Mesothelial cell of epicardium (in vitro differentiated cells): ENCODE results near the gene ZBTB43. TPM values are rescaled to one million over a fixed set of nuclear protein-coding genes. Genes with fewer than 3 reads are reported as not detected.
A peak's percentile ranks its signal among the peaks of the same experiment; 100 is the strongest.

Source experiments
- DNase-seq, 2 experiments: peaks; one replicate each; pipeline ENCODE4 v3.0.0; 2021; ENCODE audit warnings: low spot score in 2 of 2; ENCODE audit not compliant: unreplicated experiment in 2 of 2
- H3K27ac Mint-ChIP-seq: 2 replicates; pipeline ENCODE4 v1.8.0; 2021; ENCODE audit warnings: mixed read lengths
- H3K27me3 Mint-ChIP-seq: 2 replicates; pipeline ENCODE4 v1.8.0; 2021; ENCODE audit warnings: low read depth, mixed read lengths
- H3K36me3 Mint-ChIP-seq: 2 replicates; pipeline ENCODE4 v1.8.0; 2021; ENCODE audit warnings: mixed read lengths
- H3K4me1 Mint-ChIP-seq: 2 replicates; pipeline ENCODE4 v1.8.0; 2021; ENCODE audit warnings: mixed read lengths
- H3K4me3 Mint-ChIP-seq: 2 replicates; pipeline ENCODE4 v1.8.0; 2021; ENCODE audit warnings: mild to moderate bottlenecking, moderate library complexity, mixed read lengths
- H3K9me3 Mint-ChIP-seq: 2 replicates; pipeline ENCODE4 v1.8.0; 2021; ENCODE audit warnings: mixed read lengths
- total RNA-seq: library from RNA; stranded (reverse); gene quantifications from 3 replicates; pipeline ENCODE4 v1.2.1, GENCODE V29; 2021
- TF ChIP-seq, protein P1 (sequence below): fragments of 200-600 bp; sonication (generic); IDR thresholded peaks from one replicate; pipeline ENCODE4 v1.5.0; 2021; ENCODE audit warnings: antibody characterized with exemption; ENCODE audit not compliant: unreplicated experiment

Gene ZBTB43
- total RNA-seq, 1 donor from 2014 or later, result 21.4 TPM

DNA sequence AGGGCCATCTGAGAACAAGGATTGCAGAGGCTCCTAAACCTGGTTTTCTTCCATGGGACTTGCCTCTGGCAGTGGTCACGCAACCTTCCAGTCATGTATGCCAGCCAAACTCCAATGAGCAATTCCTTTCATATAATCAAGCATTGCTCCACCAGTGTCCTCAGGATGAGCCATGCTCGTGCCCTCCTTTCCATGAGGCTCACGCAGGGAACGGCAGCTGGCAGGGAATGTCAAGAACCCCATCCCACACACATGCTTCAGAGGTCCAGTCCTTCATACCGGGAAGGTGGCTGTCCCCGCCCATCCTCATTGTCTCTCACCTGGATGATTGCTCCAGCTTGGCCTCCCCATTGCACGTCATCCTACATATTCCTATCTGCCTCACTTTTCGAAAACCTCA lies 42.2 kb downstream of the ZBTB43 start:
- no peak for DNase-seq
- H3K27ac Mint-ChIP-seq, result no peak overlapping the region
- H3K9me3 Mint-ChIP-seq, result no peaks in the 10 kb centered on the region

DNA sequence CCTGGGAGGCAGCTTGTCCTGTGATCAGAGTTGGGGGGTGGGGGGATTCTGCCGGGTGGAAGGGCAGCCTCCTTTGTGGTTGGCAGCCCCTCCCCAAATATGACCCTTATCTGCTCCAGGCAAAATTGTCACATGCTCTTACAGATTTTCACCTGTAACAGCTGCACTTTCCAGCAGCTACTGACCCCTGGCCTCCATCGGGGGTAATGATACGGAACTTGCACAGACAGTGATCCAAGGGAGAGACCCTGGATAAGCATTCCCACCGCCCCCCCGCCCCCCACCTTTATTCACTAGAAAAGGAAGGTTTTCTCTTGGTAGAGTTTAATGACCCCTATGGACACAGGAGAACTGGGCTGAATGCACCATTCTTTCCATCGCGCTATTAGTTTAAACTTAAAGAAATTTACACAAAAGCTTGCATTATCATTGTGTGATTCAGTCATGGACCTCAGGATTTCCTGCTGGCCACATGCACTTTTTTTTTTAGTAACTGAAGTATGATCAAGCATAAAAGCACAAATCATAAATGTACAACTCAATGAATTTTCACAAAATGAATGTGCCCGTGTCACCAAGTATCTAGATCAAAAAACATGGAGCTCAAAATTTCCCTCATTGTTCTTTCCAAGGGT lies 44.9 kb downstream of the ZBTB43 start:
- no peaks in the 10 kb centered on the region for H3K27me3 Mint-ChIP-seq
- peaks cover 11% of the 10 kb centered on the region for H3K4me1 Mint-ChIP-seq
- DNase-seq, result no peak
- no peaks in the 10 kb centered on the region for H3K9me3 Mint-ChIP-seq
- H3K4me3 Mint-ChIP-seq, result no peak overlapping the region
- H3K27ac Mint-ChIP-seq, result no peak overlapping the region
- TF ChIP-seq, protein P1, sequence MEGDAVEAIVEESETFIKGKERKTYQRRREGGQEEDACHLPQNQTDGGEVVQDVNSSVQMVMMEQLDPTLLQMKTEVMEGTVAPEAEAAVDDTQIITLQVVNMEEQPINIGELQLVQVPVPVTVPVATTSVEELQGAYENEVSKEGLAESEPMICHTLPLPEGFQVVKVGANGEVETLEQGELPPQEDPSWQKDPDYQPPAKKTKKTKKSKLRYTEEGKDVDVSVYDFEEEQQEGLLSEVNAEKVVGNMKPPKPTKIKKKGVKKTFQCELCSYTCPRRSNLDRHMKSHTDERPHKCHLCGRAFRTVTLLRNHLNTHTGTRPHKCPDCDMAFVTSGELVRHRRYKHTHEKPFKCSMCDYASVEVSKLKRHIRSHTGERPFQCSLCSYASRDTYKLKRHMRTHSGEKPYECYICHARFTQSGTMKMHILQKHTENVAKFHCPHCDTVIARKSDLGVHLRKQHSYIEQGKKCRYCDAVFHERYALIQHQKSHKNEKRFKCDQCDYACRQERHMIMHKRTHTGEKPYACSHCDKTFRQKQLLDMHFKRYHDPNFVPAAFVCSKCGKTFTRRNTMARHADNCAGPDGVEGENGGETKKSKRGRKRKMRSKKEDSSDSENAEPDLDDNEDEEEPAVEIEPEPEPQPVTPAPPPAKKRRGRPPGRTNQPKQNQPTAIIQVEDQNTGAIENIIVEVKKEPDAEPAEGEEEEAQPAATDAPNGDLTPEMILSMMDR, result no peak
- no peaks in the 10 kb centered on the region for H3K36me3 Mint-ChIP-seq

More for the DNA sequence above, 42.2 kb downstream of the ZBTB43 start:
- Mint-ChIP-seq H3K4me3 (no peak overlapping the region), H3K4me1 (peaks cover 21% of the 10 kb centered on the region), H3K27me3 (no peaks in the 10 kb centered on the region), H3K36me3 (no peaks in the 10 kb centered on the region)
- TF ChIP-seq, protein P1, result no peak

DNA sequence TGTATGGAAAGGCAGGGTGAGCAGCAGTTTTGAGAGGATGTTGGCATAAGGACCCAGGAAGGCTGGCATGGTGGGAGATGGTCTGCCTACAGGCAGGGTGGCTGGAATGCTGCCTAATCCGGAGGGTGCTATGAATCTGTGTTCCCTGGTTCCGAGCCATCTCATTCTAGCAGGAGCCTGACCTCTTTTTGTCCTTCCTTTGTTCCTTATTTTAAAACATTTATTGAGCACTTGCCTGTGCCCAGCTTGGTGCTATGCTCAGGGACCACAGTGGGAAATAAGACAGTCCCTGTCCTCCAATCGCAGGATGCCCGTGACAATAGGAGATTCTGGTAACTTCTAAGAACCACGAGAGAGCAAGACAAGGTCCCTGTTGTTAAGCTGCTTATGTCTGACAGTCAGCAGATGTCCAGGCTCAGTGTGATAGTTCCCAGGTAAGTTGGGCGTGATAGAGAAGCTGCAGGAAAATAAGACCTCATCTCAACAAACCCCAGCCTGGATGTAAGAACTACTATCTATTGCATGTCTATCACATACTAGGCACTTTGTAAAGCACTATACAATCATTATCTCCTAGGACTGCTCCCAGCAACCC lies 46.5 kb downstream of the ZBTB43 start:
- Mint-ChIP-seq H3K27ac (no peak overlapping the region), H3K4me3 (no peak overlapping the region), H3K4me1 (peaks cover 21% of the 10 kb centered on the region), H3K27me3 (peaks cover 6% of the 10 kb centered on the region), H3K9me3 (no peaks in the 10 kb centered on the region), H3K36me3 (no peaks in the 10 kb centered on the region)
- no peak for DNase-seq
- TF ChIP-seq, protein P1, result no peak

DNA sequence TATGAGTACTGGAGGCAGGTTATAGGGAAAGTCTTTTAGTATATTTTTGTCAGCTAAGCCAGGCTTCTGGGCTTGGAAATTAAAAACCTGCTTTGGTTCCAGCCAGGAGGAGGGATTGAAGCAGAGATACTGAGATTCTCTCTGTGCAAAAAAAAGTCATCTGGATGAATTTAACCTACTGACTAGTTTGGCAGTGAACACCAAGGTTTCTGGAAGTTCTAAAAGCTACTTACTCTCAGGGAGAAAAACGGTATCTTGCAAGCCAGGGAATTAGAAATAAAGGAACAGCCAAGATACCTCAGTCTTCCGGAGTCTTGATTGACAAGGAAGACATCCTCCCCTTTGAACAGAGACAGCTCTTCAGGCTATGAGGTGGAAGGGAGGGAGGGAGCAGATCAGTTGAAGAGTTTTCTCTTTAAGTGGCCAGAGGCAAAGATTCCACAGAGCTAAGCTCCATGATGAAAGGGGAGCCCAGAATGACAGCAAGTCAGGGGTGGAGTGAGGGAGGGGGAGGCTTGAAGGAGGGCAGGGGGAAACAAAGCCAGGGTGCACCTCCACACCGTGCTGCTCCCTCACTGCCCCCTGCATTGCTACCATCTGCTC lies 47.3 kb downstream of the ZBTB43 start:
- Mint-ChIP-seq H3K4me1 (peaks cover 21% of the 10 kb centered on the region), H3K4me3 (no peak overlapping the region), H3K27me3 (peaks cover 7% of the 10 kb centered on the region), H3K27ac (no peak overlapping the region), H3K9me3 (no peaks in the 10 kb centered on the region), H3K36me3 (no peaks in the 10 kb centered on the region)
- TF ChIP-seq, protein P1, result no peak
- DNase-seq, result no peak

DNA sequence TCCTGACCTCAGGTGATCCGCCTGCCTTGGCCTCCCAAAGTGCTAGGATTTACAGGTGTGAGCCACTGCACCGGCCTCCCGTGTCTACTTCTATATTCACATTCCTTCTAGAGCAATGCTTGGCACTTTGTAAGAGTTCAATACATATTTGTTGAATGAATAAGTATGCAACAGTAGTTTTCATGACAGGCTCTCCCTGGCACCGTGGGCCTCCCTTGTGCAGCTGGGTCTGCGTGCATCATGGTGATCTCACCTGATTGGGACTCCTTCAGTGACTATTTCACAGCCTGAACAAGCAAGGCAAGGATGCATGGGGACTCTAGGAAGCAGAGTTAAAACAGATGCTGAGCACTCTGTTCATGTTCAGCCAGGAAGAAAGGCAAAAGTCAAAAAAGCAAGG lies 48.8 kb downstream of the ZBTB43 start:
- Mint-ChIP-seq H3K27ac (no peak overlapping the region), H3K27me3 (peaks cover 14% of the 10 kb centered on the region), H3K4me1 (peaks cover 21% of the 10 kb centered on the region), H3K4me3 (no peak overlapping the region), H3K9me3 (no peaks in the 10 kb centered on the region), H3K36me3 (no peaks in the 10 kb centered on the region)
- TF ChIP-seq, protein P1, result no peak
- peak in 1 of 2 experiments; percentile 17 for DNase-seq
